ENCODE measurements around the gene ADO.
A peak's percentile ranks its signal among the peaks of the same experiment; 100 is the strongest.
"Not testable (repeated sequence)": the region's sequence is repeated elsewhere in the genome, so short reads cannot be mapped to it uniquely, and the experiment has no call there.

Gene ADO

GRCh38 chr10:62804356-62805230 is at the start of gene ADO:
TSS of gene ADO (plus strand) at chr10:62804720. CDS start at chr10:62805060, 340 bp downstream.
- peak; percentile 42 for DNase-seq

GRCh38 chr10:62754963-62755362 is 49.6 kb upstream of the ADO start:
- DNase-seq, result no peak

- no peak for DNase-seq
Observed at GRCh38 chr10:62755662-62756653, 48.6 kb upstream of the ADO start.

GRCh38 chr10:62759599-62760175 is 44.8 kb upstream of the ADO start:
- no peak for DNase-seq

GRCh38 chr10:62760401-62760800 is 44.1 kb upstream of the ADO start:
- DNase-seq, result no peak

GRCh38 chr10:62761115-62761514 is 43.4 kb upstream of the ADO start:
- no peak for DNase-seq

GRCh38 chr10:62763155-62763554 is 41.4 kb upstream of the ADO start:
- no peak for DNase-seq

GRCh38 chr10:62764011-62764410 is 40.5 kb upstream of the ADO start:
- DNase-seq, result no peak

- DNase-seq, result no peak
Observed at GRCh38 chr10:62765726-62766125, 38.8 kb upstream of the ADO start.

- no peak for DNase-seq
Observed at GRCh38 chr10:62766386-62766785, 38.1 kb upstream of the ADO start.

GRCh38 chr10:62769574-62770242 is 34.8 kb upstream of the ADO start:
- DNase-seq, result no peak

- DNase-seq, result no peak
Observed at GRCh38 chr10:62772186-62772974, 32.1 kb upstream of the ADO start.

GRCh38 chr10:62778125-62778524 is 26.4 kb upstream of the ADO start:
- no peak for DNase-seq

GRCh38 chr10:62779487-62780248 is 24.9 kb upstream of the ADO start:
- DNase-seq, result no peak

- DNase-seq, result not testable (repeated sequence)
Observed at GRCh38 chr10:62784537-62784936, 20.0 kb upstream of the ADO start.

- not testable (repeated sequence) for DNase-seq
Observed at GRCh38 chr10:62788285-62788684, 16.2 kb upstream of the ADO start.

GRCh38 chr10:62788861-62789467 is 15.6 kb upstream of the ADO start:
- DNase-seq, result no peak

GRCh38 chr10:62790019-62790555 is 14.4 kb upstream of the ADO start:
- DNase-seq, result no peak

GRCh38 chr10:62790571-62790970 is 13.9 kb upstream of the ADO start:
- DNase-seq, result no peak

GRCh38 chr10:62792261-62792660 is 12.3 kb upstream of the ADO start:
- no peak for DNase-seq

Data from NCI-H748 treated with DMSO at 0.1 percent for 48 hours (cell line).